Stimulated activated CD4-positive, alpha-beta T cell treated with anti-CD3 and anti-CD28 coated beads, TNF-alpha, amount 100 ng/mL, for 24 hours (primary cell): ENCODE data around the gene TNFAIP3.
"Not testable (repeated sequence)": the region's sequence is repeated elsewhere in the genome, so short reads cannot be mapped to it uniquely, and the experiment has no call there.

Experiments used
- DNase-seq, 3 experiments: peaks; one replicate each; pipeline ENCODE4 v3.0.0-alpha.2; 2020; ENCODE audit warnings: low read depth in 3 of 3

The TNFAIP3 gene

GRCh38 chr6:137866914-137867684 is at the start of gene TNFAIP3:
TNFAIP3 (plus strand) TSS chr6:137867259; CDS start chr6:137871228, 3,969 bp downstream.
- DNase-seq = peak; percentile 89 to 96 (median 94)

DNA sequence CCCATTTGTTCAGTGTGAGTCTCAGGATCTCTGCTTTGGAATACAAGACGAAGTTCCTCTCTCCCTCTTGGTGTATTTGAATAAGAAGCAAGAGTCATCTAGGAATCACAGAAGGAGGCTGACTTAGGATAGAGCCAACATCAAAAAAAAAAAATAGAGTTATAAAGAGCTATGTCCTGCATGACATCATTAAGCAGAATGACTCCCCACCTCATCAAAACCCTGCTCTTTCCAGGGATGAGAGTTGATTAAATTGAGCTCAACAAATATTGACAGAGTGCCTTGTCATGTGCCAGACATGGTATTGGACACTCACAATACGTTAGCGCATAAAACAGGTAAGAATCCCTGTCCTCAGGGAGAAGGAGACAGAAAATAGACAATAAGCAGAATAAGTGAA is 48.6 kb upstream of the TNFAIP3 start:
- no peak for DNase-seq

DNA sequence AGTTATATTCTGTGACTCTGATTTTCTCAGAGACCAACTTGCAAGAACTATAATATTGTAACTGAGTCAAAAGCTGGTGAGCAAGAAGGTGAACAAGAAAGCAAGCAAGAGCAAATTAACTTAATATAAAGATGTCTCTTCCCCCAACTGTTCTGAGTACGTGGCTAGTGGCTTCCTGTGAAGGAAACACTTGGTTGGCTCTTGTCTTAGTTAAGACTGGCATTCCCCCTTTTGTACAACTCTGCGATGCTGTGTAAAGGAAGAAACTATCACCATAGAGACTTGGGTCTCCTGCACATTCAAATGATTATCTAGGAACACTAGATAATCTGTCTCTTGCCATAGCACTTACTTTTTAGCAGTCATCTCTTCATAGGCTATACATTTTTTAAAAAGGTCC is 47.3 kb upstream of the TNFAIP3 start:
- DNase-seq = no peak

DNA sequence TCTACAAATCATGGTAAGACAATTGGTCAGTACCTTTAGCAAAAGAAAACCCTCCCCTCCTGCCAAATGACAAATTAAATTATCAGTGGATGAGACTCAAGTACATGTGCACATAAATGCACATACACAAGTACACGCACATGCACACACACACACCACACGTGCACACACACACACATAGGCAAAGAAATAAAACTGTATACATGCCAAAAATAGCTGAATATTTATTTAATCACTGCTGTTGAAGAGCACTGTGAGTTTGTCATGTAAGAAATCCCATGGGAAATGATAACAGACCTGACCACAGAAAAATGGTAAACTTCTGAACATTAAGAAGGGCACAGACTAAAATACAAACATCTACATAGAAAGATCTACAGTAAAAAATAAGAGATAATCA is 46.6 kb upstream of the TNFAIP3 start:
- no peak for DNase-seq

GRCh38 chr6:137820952-137821351 is 46.1 kb upstream of the TNFAIP3 start:
- no peak for DNase-seq

DNA sequence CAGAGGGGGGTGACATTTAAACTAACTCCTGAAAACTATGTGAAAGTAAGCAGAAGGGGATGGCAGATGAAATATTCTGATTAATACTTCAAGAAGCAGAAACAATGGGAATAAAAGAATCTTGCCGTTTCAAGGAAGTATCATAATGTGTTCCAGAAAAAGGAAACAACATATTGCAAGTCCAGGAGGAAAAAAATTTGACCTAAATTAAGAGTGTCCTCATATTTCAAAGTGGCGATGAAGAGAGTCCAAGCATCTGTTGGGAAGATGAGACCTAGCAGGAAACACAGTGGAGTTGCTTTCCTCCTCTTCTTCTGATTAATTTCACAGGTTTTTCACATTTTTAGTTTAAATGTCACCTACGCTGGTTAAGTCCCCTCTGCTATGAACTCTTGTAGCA is 45.6 kb upstream of the TNFAIP3 start:
- DNase-seq = no peak

GRCh38 chr6:137823826-137824555 is 43.1 kb upstream of the TNFAIP3 start:
- peak; percentile 38 to 56 (median 47) for DNase-seq

DNA sequence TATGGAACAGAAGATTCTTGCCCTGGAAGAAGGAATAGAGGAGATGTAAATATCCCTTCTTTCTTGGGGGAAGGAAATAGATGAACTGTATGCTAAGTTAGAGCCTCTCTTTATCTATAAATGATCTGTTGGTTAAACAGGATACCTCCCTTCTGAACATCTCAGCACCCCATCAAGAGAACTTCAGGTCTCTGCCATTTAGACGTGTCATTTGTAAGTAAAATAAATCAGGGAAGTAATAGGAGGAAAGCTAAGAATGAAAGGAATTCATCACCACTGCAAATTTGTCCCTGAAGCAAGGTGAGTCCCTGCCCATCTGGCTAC is 42.5 kb upstream of the TNFAIP3 start:
- no peak for DNase-seq

DNA sequence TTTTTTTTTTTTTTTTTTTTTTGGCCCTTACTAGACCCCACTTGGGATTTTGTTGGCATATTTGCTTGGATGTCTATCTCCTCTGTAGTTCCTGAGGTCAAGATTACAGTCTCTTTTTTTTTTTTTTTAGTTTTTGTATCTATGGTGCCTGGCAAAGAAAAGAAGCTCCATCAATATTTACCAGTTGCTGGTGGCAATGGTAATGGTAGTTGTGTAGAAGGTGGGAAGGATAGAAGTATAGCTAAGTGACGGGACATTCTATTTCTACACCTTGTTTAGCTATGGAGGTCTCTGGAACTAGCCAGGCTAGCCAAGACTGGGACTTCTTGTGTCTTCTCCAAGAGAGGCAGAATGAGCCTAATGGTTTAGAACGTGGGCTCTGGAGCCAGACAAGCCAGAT is 42.2 kb upstream of the TNFAIP3 start:
- no peak for DNase-seq

- DNase-seq = no peak
Measured at GRCh38 chr6:137827411-137827940, 39.6 kb upstream of the TNFAIP3 start.

DNA sequence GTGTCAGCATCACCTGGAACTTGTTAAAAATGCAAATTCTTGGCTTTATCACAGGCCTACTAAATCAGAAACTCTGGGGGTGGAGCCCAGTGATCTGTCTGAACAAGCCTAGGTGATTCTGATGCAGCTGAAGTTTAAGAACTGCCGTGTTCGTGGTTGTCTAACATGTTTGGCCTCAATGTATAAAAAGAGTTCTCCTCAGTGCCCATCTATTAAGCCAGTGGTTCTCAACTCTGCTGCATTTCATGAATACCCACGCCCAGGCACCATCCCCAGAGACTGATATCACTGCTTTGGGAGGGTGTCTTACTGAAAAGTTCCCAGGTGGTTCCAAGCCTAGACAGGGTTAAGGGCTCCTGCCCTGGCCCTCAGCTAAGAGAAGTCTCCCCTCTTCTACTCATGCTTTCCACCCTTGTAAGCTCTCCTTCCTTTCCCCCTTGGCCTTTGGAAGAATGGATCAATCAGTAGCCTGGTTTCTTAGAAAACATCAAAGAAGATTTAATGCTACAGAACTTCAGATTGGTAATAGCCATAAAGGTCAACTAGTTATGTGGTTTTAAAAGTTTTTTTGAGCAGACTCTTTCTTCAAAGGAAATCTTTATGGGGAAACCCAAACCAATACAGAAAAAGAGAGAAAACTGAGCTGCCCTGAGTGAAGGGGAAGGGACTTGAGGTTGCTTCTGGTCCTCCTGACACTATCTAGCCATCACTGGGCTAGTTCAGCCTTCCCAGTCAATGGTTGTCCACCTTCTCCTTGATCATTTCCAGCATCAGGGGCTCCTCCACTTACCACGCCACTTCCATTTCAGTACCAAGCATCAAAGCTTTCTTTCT is 38.9 kb upstream of the TNFAIP3 start:
- peak in 1 of 3 experiments; percentile 50 for DNase-seq

DNA sequence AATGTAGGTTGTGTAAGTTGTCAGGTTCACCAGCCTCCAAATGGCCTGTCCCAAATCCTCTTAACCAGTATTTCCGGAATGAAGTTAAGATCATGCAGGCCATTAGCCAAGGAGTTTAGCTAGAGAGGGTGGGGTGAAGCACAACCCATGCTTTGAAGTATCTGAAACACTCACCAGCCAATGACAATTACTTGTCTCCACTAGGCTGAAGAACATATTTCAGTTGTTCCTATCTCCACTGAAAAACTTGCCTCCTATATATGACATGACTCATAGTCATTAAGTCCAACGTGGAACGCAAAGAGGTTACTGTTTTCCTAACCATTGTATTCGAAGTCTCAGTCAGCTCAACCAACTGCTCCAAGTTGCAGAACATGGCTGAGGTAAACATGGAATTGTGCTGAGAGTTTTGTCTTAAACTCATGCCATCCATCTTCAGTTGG is 37.4 kb upstream of the TNFAIP3 start:
- no peak for DNase-seq

DNA sequence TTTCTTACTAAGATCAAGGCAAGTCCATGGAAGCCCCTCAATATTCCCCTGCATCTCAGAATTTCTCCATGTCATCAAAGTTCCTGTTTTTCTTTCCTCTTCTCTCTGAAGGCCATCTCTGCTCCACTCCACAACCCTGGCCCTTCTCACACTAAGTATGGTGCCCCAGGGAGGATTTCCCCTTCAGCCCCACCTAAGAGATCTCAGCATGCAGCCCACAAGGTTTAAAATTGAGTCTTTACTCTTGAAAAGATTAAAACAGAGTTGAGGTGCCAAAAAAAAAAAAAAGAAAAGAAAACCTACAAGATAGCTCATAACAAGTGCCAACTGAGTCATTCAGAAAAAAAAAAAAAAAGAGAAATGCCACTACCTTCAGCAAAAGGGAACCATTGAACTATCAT is 36.5 kb upstream of the TNFAIP3 start:
- DNase-seq = no peak

DNA sequence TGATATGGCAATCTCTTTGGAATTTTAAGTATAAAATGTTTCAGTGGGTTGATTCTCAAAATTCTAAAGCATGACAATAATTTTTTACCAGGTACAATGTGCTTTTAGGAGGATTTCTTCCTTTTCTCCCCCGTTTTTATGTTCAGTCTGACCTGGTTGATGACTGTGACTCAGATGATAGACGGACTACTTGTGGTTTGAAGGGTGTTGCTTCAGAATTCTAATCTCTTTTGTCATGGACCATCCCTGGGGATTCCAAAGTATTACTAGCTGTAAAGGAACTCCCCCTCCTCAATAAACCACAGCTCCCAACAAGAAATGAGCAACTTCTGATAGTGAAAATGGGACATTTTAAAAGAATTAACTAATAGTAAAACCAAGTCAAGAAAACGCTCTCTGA is 34.9 kb upstream of the TNFAIP3 start:
- DNase-seq = no peak

- no peak for DNase-seq
Measured at GRCh38 chr6:137834508-137834907, 32.6 kb upstream of the TNFAIP3 start.

GRCh38 chr6:137836788-137837187 is 30.3 kb upstream of the TNFAIP3 start:
- DNase-seq = no peak

GRCh38 chr6:137838090-137838489 is 29.0 kb upstream of the TNFAIP3 start:
- DNase-seq = not testable (repeated sequence)

- not testable (repeated sequence) for DNase-seq
Measured at GRCh38 chr6:137838597-137838996, 28.5 kb upstream of the TNFAIP3 start.

DNA sequence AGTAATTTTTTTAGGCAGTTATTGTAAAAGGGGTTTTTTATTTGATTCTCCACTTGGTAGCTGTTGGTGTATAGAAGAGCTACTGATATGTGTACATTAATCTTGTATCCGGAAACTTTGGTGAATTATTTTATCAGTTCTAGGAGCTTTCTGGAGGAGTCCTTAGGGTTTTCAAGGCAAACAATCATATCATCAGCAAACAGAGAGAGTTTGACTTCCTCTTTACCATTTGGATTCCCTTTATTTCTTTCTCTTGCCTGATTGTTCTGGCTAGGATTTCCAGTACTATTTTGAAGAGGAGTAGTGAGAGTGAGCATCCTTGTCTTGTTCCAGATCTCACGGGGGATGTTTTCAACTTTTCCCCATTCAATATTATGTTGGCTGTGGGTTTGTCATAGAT is 28.0 kb upstream of the TNFAIP3 start:
- DNase-seq = no peak

GRCh38 chr6:137840252-137840651 is 26.8 kb upstream of the TNFAIP3 start:
- no peak for DNase-seq

DNA sequence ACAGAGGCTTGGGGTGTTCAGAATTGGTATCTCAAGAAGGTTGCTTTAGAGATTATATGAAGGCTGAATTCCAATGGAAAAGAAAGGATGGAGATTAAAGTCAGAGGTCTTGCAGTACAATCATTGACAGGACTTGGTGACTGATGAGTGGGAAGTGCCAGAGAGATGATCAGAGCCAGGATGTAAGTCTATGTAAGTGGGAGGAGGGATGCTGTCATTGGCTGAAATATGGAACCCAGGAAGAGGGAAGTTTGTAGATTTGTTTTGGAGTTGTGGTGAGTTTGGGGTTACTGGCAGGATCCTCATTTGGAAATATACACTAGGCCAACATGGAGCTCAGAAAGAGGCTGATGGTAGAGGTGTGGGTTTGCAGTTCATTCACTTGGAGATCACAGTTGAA is 23.8 kb upstream of the TNFAIP3 start:
- DNase-seq = no peak

DNA sequence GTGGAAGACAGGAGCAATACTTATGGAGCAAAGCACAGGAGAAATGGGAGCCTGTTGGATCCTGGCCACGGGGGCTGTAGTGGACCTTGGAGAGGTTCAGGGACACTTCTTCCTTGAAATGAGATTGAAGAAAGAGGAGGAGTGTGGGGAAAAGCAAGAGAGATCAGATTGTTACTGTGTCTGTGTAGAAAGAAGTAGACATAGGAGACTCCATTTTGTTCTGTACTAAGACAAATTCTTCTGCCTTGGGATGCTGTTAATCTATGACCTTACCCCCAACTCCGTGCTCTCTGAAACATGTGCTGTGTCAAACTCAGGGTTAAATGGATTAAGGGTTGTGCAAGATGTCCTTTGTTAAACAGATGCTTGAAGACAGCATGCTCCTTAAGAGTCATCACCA is 22.7 kb upstream of the TNFAIP3 start:
- DNase-seq = not testable (repeated sequence)
